ENCODE results near the gene FITM1. TPM values are rescaled to one million over a fixed set of nuclear protein-coding genes. Genes with fewer than 3 reads are reported as not detected.

The FITM1 gene
- total and polyA plus RNA-seq, 2 donors (not counting 3 experiments of a cell fraction or from before 2014, with no cell fraction given) = 0.54 TPM; not detected in 1

- intact Hi-C loops (cut with micrococcal nuclease) (no loop called here), dilution Hi-C loops (cut with MboI; ENCODE audit: extremely low pct_ligation_motif_present, low sequenced_read_pairs) (no loop called here)
- no peaks in the 10 kb centered on the region for H3K9me1 ChIP-seq (replicated peaks; ENCODE audit: control insufficient read depth, extremely low read depth, insufficient read depth, low read length)
- H3K27ac ChIP-seq (ENCODE audit: insufficient read depth, low read depth, low read length) = no peak overlapping the region
- no peaks in the 10 kb centered on the region for H3K79me2 ChIP-seq (ENCODE audit: control insufficient read depth, insufficient read depth, low read length)
- FAIRE-seq (no peak), DNase-seq (ENCODE audit: low read depth, low spot score) (no peak)
- no peaks in the 10 kb centered on the region for H3K36me3 ChIP-seq (ENCODE audit: control insufficient read depth in 2 of 2, extremely low read depth in 1 of 2, insufficient read depth in 2 of 2, low read length in 2 of 2)
- no TSS peak for BruUV-seq (replicated peaks)
- H4K20me1 ChIP-seq (replicated peaks; ENCODE audit: control insufficient read depth, extremely low read depth, insufficient read depth, low read length) = no peaks in the 10 kb centered on the region
- H3K9ac ChIP-seq (replicated peaks; ENCODE audit: extremely low read depth, insufficient read depth, low read length) = no peak overlapping the region
- H3K4me3 ChIP-seq (replicated peaks in 1 of 3; ENCODE audit: insufficient read depth in 1 of 3, low read depth in 1 of 3, low read length in 3 of 3) = no peak overlapping the region
- POLR2A ChIA-PET = interaction anchor here (0.5 kb wide), 1 partner anchor 899 kb away, joined by 10 read pairs; no protein-coding TSS in a partner anchor
- peaks cover 28 to 35% of the 10 kb centered on the region in 2 experiments for H3K27me3 ChIP-seq (ENCODE audit: control insufficient read depth in 2 of 2, insufficient read depth in 2 of 2, low read length in 2 of 2)
- no peaks in the 10 kb centered on the region for H3K4me1 ChIP-seq (ENCODE audit: control insufficient read depth, extremely low read depth, insufficient read depth, low read length)
- CTCF ChIA-PET = interaction anchor here (1.2 to 5.7 kb wide), 6 partner anchors 10 to 27 kb away, joined by 3 to 51 read pairs (median 11); partner anchors contain the start of gene CPNE6
- H3K9me3 ChIP-seq (replicated peaks; ENCODE audit: control insufficient read depth, insufficient read depth, low read length) = no peaks in the 10 kb centered on the region
- no peak overlapping the region for H3K4me2 ChIP-seq (ENCODE audit: insufficient read depth, low read length)
- H2AFZ ChIP-seq (ENCODE audit: low read depth, low read length) = no peak overlapping the region
- TF ChIP-seq, protein P1, sequence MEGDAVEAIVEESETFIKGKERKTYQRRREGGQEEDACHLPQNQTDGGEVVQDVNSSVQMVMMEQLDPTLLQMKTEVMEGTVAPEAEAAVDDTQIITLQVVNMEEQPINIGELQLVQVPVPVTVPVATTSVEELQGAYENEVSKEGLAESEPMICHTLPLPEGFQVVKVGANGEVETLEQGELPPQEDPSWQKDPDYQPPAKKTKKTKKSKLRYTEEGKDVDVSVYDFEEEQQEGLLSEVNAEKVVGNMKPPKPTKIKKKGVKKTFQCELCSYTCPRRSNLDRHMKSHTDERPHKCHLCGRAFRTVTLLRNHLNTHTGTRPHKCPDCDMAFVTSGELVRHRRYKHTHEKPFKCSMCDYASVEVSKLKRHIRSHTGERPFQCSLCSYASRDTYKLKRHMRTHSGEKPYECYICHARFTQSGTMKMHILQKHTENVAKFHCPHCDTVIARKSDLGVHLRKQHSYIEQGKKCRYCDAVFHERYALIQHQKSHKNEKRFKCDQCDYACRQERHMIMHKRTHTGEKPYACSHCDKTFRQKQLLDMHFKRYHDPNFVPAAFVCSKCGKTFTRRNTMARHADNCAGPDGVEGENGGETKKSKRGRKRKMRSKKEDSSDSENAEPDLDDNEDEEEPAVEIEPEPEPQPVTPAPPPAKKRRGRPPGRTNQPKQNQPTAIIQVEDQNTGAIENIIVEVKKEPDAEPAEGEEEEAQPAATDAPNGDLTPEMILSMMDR (IDR thresholded peaks at IDR 0.05; ENCODE audit: extremely low read depth in 1 of 2, insufficient read depth in 1 of 2, low read depth in 1 of 2, low read length in 2 of 2) = no peak
- TF ChIP-seq EZH2 (IDR thresholded peaks at IDR 0.05; ENCODE audit: borderline replicate concordance, low read depth, low read length, severe bottlenecking) = peak; percentile 37
Measured at GRCh38 chr14:24081739-24082211, 48.7 kb upstream of the FITM1 start.

GRCh38 chr14:24082411-24083080, 47.9 kb upstream of the FITM1 start:
- DNase-seq (ENCODE audit: low read depth, low spot score) = no peak
- intact Hi-C loops (cut with micrococcal nuclease) (no loop called here), dilution Hi-C loops (cut with MboI; ENCODE audit: extremely low pct_ligation_motif_present, low sequenced_read_pairs) (no loop called here)
- TF ChIP-seq, protein P1 (IDR thresholded peaks at IDR 0.05; ENCODE audit: extremely low read depth in 1 of 2, insufficient read depth in 1 of 2, low read depth in 1 of 2, low read length in 2 of 2) = no peak
- TF ChIP-seq FOS (IDR thresholded peaks at IDR 0.05; ENCODE audit: borderline replicate concordance, insufficient read depth, low read length) (no peak), MAX (IDR thresholded peaks at IDR 0.05; ENCODE audit: insufficient read depth, insufficient read length) (no peak), POLR2AphosphoS5 (IDR thresholded peaks at IDR 0.05; ENCODE audit: insufficient read depth, low read depth, low read length) (no peak), JUN (IDR thresholded peaks at IDR 0.05; ENCODE audit: borderline replicate concordance, insufficient read depth, insufficient read length, low read depth) (no peak), GATA2 (IDR thresholded peaks at IDR 0.05; ENCODE audit: insufficient read depth, insufficient read length, low read depth, low read length) (no peak), POLR2A (IDR thresholded peaks at IDR 0.05; ENCODE audit: low read depth, low read length) (no peak), MYC (IDR thresholded peaks at IDR 0.05; ENCODE audit: low read depth, low read length) (no peak), EZH2 (IDR thresholded peaks at IDR 0.05; ENCODE audit: borderline replicate concordance, low read depth, low read length, severe bottlenecking) (no peak)
- Histone ChIP-seq H3K9ac (replicated peaks; ENCODE audit: extremely low read depth, insufficient read depth, low read length) (no peak overlapping the region), H4K20me1 (replicated peaks; ENCODE audit: control insufficient read depth, extremely low read depth, insufficient read depth, low read length) (no peaks in the 10 kb centered on the region), H3K27ac (ENCODE audit: insufficient read depth, low read depth, low read length) (no peak overlapping the region), H3K9me3 (replicated peaks; ENCODE audit: control insufficient read depth, insufficient read depth, low read length) (no peaks in the 10 kb centered on the region), H3K27me3 (ENCODE audit: control insufficient read depth in 2 of 2, insufficient read depth in 2 of 2, low read length in 2 of 2) (peaks cover 28 to 35% of the 10 kb centered on the region in 2 experiments), H3K4me3 (replicated peaks in 1 of 3; ENCODE audit: insufficient read depth in 1 of 3, low read depth in 1 of 3, low read length in 3 of 3) (no peak overlapping the region), H3K79me2 (ENCODE audit: control insufficient read depth, insufficient read depth, low read length) (no peaks in the 10 kb centered on the region), H3K4me2 (ENCODE audit: insufficient read depth, low read length) (no peak overlapping the region), H3K9me1 (replicated peaks; ENCODE audit: control insufficient read depth, extremely low read depth, insufficient read depth, low read length) (no peaks in the 10 kb centered on the region), H3K4me1 (ENCODE audit: control insufficient read depth, extremely low read depth, insufficient read depth, low read length) (no peaks in the 10 kb centered on the region), H2AFZ (ENCODE audit: low read depth, low read length) (no peak overlapping the region), H3K36me3 (ENCODE audit: control insufficient read depth in 2 of 2, extremely low read depth in 1 of 2, insufficient read depth in 2 of 2, low read length in 2 of 2) (no peaks in the 10 kb centered on the region)
- CTCF ChIA-PET = interaction anchor here (1.3 to 5.7 kb wide), 5 partner anchors 9 to 46 kb away, joined by 3 to 51 read pairs (median 18); partner anchors contain the start of gene CPNE6
- POLR2A ChIA-PET = interaction anchor here (0.5 kb wide), 1 partner anchor 900 kb away, joined by 10 read pairs; no protein-coding TSS in a partner anchor
- FAIRE-seq = no peak
- BruUV-seq (replicated peaks) = no TSS peak
